HL-60/S4 treated with phorbol 12-myristate 13-acetate at 8.2 ng/mL for 4 days and 3 days (cell line): ENCODE data around the gene UBXN11.
"Not testable (repeated sequence)": the region's sequence is repeated elsewhere in the genome, so short reads cannot be mapped to it uniquely, and the experiment has no call there.

Source experiments
- in situ Hi-C: fragments of 300-500 bp; cut with MboI; formaldehyde crosslinking; loops from 2 replicates; pipeline ENCODE4 v1.15.0; 2022; ENCODE audit warnings: low sequenced_read_pairs

UBXN11 gene

DNA sequence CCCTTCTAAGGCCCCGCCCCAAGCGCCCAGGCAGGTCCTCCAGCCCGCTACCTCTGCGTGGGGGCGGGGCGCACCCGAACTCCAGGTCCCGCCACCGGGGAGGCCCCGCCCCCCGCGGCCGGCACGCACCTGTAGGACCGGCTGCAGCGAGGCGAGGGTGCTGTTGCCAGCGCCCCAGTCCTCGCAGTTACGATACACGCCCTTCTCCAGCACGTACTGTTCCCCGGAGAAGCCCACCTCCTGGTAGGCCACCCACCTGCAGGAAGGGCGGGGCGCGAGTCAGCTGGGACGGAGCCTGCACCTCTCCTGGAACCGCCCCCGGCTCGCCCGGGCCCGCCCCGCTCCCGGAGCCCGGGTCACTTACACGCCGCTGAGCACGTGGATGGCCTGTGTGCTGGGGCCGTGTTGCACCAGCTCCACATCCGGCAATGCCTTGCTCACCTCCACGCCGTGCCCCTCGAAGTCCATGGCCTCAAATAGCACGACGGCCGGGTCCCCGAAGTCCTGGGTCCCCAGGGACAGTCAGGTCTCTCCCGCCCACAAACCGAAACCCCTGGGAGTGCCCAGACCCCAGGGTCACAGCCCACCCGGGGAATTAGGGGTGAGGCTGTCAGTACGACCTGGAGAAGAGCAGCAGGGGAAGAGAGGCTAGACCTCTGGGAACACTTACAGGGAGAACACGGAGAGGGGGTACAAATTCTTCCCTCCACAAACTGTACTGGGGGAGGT is 30.2 kb upstream of the UBXN11 start:
- in situ Hi-C loops: no loop called here

DNA sequence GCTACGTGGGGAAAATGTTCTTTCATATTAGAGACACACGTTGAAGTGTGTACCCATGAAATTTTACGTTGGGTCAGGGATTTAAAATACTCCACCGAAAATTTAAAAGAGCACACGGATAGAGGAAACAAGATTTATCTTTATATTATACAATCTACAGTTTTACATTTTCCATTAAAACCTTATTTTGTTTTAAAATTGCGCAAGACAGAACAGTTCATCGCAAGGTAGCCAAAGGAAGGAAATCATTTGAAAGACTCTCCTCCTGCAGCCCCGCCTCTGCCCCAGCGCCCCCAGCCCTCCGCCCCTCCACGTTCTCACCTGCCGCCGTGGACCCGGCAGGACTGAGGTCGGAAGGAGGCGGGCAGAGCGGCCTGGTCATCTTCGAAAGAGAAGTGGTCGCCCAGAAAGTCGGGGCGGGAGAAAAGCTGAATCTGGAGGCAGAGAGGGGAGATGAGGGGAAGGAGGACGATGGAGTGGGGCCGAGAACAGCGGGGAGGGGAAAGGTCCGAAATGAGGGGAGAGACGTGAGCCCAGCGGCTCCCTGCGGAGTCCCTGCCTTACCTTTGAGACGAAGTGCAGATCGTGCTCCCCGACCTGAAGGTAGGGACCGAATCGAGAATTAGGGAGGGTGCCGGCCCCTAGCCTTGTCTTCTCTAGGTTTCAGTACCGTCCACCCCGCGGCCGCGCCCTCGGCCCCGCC is 29.5 kb upstream of the UBXN11 start:
- in situ Hi-C loops: no loop called here

DNA sequence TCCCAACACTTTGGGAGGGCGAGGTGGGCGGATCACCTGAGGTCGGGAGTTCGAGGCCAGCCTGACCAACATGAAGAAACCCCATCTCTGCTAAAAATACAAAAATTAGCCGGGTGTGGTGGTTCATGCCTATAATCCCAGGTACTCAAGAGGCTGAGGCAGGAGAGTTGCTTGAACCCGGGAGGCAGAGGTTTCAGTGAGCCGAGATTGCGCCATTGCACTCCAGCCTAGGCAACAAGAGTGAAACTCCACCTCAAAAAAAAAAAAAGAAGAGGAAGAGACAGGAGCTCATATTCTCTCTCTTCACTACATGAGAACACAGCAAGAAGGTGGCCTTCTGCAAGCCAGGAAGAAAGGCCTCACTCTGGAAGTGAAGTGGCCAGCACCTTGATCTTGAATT is 26.9 kb upstream of the UBXN11 start:
- in situ Hi-C loops: not testable (repeated sequence)

DNA sequence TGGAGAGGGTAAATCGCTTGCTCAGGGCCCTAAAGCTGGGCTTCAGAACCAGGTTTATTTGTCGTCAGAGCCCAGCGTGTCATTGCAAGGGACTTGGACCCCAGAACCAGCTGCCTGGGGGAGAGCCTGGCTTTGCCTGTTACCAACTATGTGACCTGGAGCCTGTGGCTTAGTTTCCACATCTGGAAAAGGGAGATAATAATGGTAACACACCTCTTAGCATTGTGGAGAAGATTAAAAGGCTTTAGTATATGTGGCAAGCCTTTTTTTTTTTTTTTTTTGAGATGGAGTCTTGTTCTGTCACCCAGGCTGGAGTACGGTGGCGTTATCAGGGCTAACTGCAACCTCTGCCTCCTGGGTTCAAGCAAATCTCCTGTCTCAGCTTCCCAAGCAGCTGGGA is 23.8 kb upstream of the UBXN11 start:
- in situ Hi-C loops: no loop called here

DNA sequence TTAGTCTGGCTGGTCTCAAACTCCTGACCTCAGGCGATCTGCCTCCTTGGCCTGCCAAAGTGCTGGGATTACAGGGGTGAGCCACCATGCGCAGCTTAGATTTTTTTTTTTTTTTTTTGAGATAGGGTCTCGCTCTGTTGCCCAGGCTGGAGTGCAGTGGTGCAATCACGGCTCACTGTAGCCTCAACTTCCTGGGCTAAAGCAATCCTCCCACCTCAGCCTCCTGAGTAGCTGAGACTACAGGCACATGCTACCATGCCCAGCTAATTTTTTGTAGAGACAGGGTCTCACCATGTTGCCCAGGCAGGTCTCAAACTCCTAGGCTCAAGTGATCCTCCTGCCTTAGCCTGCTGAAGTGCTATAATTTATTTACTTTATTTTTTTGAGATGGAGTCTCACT is 22.9 kb upstream of the UBXN11 start:
- in situ Hi-C loops: not testable (repeated sequence)

DNA sequence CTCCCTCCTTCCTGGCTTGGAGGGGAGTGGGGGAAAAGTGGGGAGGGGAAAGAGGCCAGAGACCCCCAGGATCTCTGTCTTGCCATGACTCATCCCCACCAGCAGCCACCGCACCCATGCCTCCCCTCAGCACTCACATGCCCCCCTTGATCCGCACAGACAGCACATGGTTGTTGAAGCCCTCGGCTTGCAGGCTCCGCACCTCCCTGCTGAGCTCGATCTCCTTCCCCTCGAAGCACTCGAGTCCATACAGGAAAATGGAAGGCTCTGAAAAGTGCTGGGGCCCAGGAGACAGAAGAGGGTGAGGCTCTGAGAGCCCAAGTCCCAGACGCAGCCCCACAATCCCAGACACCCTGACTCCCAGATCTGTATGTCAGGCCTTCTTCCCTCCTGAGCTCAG is 22.2 kb upstream of the UBXN11 start:
- in situ Hi-C loops: no loop called here

DNA sequence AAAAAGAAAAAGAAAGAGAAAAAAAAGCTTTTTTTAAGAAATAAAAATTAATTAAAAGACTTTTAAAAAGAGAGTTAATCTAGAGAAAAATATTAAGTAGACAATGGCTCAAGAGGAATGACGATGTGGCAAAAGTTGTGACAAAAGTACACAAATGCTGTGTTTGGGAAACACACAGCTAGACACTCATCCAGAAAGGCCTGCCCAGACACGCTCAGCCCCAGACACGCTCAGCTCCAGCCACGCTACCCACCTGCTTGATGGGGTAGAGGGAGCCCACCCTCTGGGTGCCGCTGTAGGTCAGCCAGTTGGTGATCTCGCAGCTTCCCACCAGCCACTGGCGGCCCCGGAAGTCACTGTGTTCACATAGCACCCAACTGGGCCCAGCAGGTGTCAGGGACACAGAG is 21.5 kb upstream of the UBXN11 start:
- in situ Hi-C loops: no loop called here

DNA sequence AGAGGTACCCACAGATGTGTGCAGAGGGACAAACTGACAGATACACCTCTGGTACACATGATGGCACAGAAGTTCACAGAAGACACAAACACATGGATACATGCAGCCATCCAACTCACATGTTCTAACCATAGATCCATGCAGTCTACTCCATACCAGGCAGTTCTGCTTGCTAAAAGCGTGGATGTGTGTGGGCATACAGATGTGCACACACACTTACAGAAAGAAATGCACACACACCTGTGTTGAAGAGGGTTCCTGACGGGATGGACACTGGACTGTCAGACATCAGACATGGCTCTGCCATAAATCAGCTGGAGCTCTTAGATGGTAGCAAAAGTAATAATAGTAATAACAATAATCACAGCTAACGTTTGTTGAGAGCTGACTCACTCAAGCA is 18.1 kb upstream of the UBXN11 start:
- in situ Hi-C loops: no loop called here

DNA sequence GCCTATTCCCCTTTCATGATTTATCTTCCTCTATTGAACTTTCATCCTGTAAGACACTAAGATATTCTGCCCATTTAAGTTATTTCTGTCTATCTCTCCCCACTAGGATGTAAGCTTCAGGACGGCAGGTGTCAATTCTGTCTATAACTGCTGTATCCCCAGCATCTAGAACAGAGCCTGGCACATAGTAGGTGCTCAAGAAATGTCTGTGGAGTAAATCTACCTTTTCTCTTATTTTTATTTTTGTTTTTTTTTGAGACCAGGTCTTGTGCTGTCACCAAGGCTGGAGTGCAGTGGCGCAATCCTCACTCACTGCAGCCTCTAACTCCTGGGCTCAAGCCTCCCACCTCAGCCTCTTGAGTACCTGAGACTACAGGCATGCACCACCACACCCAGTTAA is 16.9 kb upstream of the UBXN11 start:
- in situ Hi-C loops: no loop called here

DNA sequence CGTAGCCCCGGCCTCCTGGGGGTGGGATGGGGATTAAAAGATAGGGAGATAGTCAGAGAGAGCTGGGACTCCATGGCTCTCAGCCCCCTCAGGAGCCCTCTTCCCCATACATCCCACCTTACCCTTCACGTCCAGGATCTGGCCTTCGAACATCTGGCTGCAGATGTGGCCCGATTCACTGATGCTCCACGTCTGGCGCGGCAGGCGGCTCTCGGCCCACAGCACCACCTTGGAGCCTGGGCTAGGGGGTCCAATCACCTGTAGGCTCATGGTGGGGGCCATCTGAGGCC is 15.6 kb upstream of the UBXN11 start:
- in situ Hi-C loops: no loop called here

DNA sequence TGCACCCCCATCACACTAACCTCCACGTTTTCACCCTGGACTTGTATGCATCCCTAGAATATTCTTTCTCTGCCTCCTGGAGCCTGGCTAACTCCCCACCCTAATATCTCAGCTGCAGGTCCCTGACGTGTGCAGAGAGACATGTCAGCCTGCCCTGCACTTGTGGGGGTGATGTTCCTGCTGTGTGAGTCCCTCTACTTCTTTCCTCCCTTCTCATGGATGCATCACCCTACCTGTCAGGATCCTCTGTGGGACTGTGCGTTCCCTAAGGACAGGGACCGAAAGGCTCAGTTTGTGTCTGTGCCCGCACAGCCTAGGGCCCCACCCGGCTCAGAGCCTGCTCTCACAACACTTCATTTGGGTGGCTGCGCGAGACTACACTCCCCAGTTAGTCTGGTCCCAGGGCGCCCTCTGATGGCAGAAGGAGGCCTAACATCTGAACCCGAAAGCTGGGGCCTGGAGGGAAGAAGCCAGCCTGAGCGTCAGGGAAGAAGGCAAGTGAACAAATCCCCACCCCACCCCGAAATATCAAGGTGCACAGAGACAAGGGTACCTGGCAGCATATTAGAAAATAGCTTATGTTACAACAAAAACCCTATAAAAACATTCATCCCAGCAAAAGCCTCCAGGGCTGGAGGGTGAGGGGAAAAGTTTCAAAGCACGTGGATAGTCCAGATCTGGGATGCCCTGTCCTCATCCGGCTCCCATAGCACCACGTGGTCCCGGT is 15.0 kb upstream of the UBXN11 start:
- in situ Hi-C loops: no loop called here

DNA sequence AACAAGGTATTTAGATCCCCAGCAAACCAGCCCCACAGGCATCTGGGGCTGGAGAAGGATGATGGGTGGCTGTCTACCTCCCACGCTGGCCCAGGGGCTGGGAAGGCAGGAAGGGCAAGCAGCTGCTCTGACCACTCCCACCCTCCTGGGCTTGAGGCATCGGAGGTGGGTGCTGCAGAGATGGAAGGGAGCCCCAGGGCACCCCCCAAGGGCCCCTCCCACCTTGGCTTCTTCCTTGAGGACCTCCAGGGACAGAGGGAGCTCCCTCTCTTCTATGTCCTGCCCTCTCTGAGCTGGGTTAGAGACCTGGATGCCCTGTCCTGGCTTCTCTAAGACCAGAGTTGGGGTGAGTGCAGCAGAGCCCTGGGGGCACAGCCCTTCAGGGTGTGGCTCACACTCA is 14.5 kb upstream of the UBXN11 start:
- in situ Hi-C loops: no loop called here

DNA sequence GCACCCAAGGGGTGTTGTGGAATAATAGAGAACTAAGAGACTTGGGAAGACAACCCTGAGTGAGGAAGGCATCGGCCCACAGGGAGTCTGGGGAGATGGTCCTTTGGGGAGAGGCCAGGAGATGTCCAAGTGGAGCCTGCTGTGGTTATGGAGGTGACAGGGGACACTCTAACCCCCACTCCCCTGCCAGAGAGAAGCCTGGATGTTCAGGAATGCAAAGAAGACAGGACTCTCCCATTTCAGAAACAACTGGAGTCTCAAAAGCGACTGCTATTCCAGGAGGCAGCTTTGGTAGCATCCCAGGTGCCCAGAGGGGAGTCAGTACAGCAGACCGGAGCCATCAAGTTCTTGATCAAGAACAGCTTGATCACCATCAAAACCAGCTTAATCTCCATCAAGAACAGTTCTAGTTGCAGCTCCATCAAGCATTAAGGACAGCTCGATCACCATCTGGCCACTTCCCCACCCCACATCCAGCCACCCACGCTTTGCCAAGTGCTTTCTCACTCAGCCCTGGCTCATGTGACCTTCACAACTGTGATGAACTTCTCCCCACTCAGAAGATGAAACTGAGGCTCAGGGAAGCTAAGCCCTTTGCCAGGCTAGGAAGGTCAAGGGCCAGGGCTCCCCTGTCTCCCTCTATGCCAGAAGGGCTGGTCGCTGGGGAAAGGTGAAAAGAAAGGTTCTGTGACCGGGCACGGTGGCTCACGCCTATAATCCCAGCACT is 12.1 kb upstream of the UBXN11 start:
- in situ Hi-C loops: no loop called here

DNA sequence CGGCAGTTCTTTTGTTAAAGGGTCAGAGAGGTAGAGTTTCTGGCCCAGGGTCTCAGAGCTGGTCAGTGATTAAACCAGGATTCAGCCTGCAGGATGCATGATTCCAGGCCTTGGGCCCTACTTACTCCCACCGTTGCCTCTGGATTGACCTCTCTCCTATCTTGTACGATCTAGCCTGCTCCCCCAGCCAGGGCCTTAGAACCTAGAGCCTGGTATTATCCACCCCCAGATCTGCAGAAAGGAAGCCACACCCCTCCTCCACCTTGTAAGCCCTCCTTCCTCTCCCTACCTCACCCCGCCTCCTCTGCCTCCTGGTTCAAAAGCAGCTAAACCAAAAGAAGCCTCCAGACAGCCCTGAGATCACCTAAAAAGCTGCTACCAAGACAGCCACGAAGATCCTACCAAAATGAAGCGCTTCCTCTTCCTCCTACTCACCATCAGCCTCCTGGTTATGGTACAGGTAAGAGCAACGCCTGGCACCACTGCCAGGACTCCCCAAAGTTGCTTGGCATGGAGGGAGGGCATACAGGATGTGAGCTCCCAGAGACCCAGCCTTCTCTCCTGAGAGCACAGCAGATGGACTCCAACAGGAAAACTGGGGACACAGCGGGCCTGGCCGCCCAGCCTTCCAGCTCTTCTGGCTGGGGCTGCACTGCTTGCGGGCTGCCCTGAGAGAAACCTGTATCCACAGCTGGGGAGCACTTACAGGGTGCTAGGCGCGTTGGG is 11.3 kb upstream of the UBXN11 start, which contains the start of gene CD52:
Gene CD52, plus strand, starts transcription at position 347 of the 726 bp plus-strand sequence. Its CDS starts 60 bp downstream, at position 407.
- in situ Hi-C loops: no loop called here

DNA sequence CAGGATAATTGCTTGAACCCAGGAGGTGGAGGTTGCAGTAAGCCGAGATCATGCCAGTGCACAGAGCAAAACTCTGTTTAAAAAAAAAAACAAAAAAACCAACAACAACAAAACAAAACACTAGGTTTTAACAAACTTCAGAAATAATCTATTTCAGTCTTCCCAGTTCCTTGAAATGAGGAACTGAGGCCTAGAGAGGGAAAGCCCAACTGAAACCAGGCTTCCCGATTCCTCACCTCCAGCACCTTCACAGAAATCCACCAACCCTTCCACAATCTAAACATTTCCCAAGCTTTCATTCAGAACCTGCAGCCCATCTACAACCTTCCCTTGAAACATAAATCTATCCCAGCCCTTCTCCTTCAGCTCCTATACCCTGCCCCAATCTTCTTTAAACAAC is 10.7 kb upstream of the UBXN11 start:
- in situ Hi-C loops: no loop called here

DNA sequence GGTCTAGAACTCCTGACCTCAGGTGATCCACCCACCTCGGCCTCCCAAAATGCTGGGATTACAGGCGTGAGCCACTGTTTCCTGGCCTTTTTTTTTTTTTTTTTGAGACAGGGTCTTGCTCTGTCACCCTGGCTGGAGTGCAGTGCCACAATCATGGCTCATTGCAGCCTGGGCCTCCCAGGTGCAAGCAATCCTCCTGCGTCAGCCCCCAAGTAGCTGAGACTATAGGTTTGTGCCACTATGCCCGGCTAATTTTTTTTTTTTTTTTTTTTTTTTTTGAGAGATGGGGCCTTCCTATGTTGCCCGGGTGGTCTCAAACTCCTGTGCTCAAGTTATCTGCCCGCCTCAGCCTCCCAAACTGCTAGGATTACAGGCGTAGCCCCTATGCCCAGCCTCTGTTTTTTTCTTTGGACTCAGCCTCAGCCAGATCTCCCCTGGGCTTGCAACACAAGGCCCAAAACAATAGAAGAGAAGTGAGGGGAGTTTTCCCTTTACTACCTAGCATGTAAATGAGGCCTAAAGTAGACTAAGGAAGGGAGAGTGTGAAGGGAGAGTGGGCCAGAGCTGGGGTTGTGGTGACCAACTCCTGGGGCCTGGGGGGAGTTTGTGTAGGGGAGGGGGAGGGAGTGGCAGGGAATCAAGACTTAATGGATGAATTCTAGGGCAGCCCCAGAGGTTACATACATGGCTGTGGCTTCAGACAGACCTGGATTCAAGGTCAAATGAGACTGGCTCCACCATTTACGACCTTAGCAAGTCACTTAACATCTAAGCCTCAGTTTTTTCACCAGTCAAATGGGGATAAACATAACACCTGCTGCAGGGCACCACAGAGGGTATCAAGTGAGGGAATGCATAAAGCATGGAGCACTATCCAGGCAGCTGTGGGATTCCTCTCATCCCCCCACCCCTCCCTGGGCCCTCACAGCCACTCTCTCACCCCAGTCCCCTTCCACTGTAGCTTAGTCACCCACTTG is 9.7 kb upstream of the UBXN11 start:
- in situ Hi-C loops: no loop called here

DNA sequence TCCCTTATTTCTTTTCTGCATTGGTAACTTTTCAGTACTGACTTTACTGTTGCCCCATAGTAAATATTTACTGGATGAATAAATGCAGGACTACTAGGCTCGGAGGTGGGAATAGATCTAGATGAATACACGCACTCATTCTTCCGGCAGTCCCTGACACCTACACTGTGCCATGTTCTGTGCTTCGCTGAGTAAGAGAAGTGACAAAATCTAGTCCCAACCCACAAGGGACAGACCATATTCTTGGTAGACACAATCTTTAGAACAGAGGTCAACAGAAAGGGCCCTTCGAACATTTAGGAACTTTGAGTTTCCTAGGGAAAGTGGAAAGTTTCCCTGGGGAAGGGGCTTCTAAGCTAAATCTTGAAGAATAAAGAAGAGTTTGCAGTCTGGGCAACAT is 8.1 kb upstream of the UBXN11 start:
- in situ Hi-C loops: no loop called here

DNA sequence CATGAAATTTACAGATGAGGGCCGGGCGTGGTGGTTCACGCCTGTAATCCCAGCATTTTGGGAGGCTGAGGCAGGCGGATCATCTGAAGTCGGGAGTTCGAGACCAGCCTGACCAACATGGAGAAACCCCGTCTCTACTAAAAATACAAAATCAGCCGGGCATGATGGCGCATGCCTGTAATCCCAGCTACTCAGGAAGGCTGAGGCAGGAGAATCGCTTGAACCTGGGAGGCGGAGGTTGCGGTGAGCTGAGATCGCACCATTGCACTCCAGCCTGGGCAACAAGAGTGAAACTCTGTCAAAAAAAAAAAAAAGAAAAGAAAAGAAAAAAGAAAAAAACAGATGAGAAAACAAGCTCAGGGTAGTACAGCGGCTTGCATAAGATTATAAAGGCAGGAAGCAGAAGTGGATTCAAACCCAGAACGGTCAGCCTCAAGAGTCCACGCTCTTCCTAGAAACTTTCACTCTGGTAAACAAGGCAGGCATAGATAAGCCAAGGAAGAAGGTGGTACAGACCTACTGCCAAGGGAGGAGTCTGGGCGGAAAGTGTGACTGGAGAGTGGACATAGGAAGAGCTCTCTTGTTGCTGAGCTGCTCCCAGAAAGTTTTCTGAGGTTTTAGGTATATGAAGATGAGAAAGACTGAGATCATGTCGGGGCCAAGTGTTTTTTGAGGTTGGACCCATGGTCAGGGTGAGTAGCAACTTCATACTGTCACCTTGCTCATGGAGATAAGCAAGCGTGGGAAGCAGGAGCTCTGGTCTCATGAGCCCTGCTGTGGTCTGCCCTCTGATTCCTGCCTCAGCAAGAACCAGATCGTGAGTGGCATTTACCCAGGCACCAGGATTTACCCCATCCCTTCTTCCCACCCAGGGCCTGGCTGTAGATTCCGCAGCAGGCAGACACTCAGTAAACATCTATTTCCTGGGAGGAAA is 1.8 kb upstream of the UBXN11 start:
- in situ Hi-C loops: not testable (repeated sequence)

DNA sequence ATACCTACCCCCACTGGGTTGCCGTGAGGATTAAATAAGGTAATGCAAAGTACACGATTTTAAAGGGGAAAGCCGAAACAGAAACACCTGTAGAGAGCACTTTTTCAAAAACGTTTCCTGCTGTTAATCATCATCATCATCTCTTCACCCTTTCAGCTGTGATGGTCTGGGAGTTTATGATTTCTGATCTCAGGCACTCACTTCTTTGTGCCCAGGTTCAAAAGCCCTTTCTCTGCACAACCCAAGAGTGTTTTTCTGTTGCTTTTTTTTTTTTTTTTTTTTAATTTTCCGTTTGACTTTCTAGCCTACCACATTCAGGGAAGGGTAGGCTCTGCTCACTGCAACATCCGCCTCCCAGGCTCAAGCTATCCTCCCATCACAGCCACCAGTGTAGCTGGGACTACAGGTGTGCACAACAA is 936 bp upstream of the UBXN11 start:
- in situ Hi-C loops: no loop called here
